Esophagus squamous epithelium (tissue), 4 donors: ENCODE data around the gene BBX.

Experiments
- CTCF ChIP-seq, 6 experiments: fragments of 450-650 bp in 4 of 6; fragments of 200-600 bp in 2 of 6; sonication (generic) in 2 of 6; IDR thresholded peaks; one replicate each; pipeline ENCODE4 v1.5.1; 2016 to 2019; ENCODE audit warnings: antibody characterized with exemption in 6 of 6, mild to moderate bottlenecking in 4 of 6, moderate library complexity in 4 of 6
- POLR2A ChIP-seq, 4 donors: fragments of 450-650 bp; IDR thresholded peaks; one replicate each; pipeline ENCODE4 v1.6.1; 2017; ENCODE audit warnings: antibody characterized with exemption in 4 of 4, mild to moderate bottlenecking in 4 of 4, moderate library complexity in 3 of 4

GRCh38 chr3:107718547-107718946 is 195.8 kb downstream of the BBX start:
- TF ChIP-seq CTCF (IDR thresholded peaks at IDR 0.05): no peak
- no peak for TF ChIP-seq POLR2A (IDR thresholded peaks at IDR 0.05)
